ENCODE results near the gene FIP1L1. TPM values are rescaled to one million over a fixed set of nuclear protein-coding genes. Genes with fewer than 3 reads are reported as not detected.

The FIP1L1 gene
- total and polyA plus RNA-seq, 2 donors (not counting 1 experiment from before 2014, with no cell fraction given), result 19.0 to 79.3 TPM

DNA sequence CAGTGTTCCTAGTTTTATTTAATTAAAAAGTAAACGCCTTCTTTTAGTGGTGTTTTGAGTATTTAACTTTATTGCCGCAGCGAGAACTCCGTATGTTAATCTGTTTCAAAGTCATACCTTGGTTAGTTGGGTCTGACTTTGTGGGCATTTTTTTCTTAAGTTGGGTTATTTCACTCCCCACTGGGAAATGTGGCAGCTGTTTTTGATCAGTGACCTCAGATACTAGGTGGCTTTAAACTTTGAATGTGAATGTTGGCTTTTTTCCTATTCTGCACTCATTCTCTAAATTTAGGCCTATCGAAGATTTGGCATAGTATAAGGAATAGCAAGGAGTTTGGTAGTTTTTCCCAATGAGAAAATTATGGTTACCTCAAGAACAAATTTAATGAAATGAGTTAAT, 85.9 kb downstream of the FIP1L1 start:
- Mint-ChIP-seq H3K9me3 (ENCODE audit: insufficient read depth) (peaks cover 3% of the 10 kb centered on the region), H3K27ac (no peak overlapping the region), H3K4me3 (no peak overlapping the region), H3K27me3 (no peaks in the 10 kb centered on the region), H3K4me1 (no peaks in the 10 kb centered on the region)
- DNase-seq, result no peak
- CTCF ChIA-PET, result no interaction called here
- Histone ChIP-seq H3K9ac (ENCODE audit: low read length) (no peak overlapping the region), H3K4me3 (ENCODE audit: control extremely low read depth in 1 of 5, extremely low read depth in 1 of 5, insufficient read depth in 1 of 5, low read depth in 2 of 5, low read length in 4 of 5) (no peak overlapping the region), H2AFZ (ENCODE audit: insufficient read depth, low read depth, low read length, poor library complexity, severe bottlenecking) (no peak overlapping the region), H3K79me2 (ENCODE audit: control insufficient read depth, insufficient read depth, low read length) (no peaks in the 10 kb centered on the region), H4K20me1 (ENCODE audit: control insufficient read depth, insufficient read depth, low read length, poor library complexity, severe bottlenecking) (no peaks in the 10 kb centered on the region), H3K4me1 (ENCODE audit: control insufficient read depth in 2 of 2, insufficient read depth in 2 of 2, low read length in 2 of 2) (no peaks in the 10 kb centered on the region), H3K27ac (ENCODE audit: low read length in 2 of 2) (no peak overlapping the region), H3K4me2 (replicated peaks; ENCODE audit: low read depth, low read length, poor library complexity, severe bottlenecking) (no peak overlapping the region), H3K9me3 (ENCODE audit: control extremely low read depth in 1 of 3, control insufficient read depth in 2 of 3, insufficient read depth in 1 of 3, low read length in 2 of 3) (peaks cover 0 to 11% (median 5%) of the 10 kb centered on the region in 3 donors), H3K27me3 (replicated peaks in 1 of 4; ENCODE audit: control extremely low read depth in 1 of 4, control insufficient read depth in 3 of 4, insufficient read depth in 4 of 4, low read length in 3 of 4) (no peaks in the 10 kb centered on the region), H3K36me3 (replicated peaks in 1 of 2; ENCODE audit: control extremely low read depth in 1 of 2, control insufficient read depth in 1 of 2, extremely low read depth in 1 of 2, insufficient read depth in 2 of 2, low read length in 1 of 2) (peaks cover 2 to 41% of the 10 kb centered on the region in 2 experiments)
- intact Hi-C loops (cut with micrococcal nuclease), result no loop called here
- 90% methylated on average over 3 of the region's 5 CpGs for whole genome bisulfite sequencing (ENCODE audit: insufficient coverage)
- no peak for TF ChIP-seq CTCF (IDR thresholded peaks at IDR 0.05)
- TF ChIP-seq EZH2 (IDR thresholded peaks at IDR 0.05; ENCODE audit: borderline replicate concordance, insufficient read depth, low read depth, low read length, poor library complexity, severe bottlenecking), result no peak
- POLR2A ChIA-PET, result no interaction called here
- ATAC-seq (ENCODE audit: low read depth), result no peak

GRCh38 chr4:53465281-53465680, 87.8 kb downstream of the FIP1L1 start:
- ChIA-PET POLR2A (no interaction called here), CTCF (interaction anchor here (1.0 to 1.1 kb wide), 2 partner anchors 24 to 339 kb away, joined by 3 read pairs; no protein-coding TSS in a partner anchor)
- H3K36me3 ChIP-seq (replicated peaks in 1 of 2; ENCODE audit: control extremely low read depth in 1 of 2, control insufficient read depth in 1 of 2, extremely low read depth in 1 of 2, insufficient read depth in 2 of 2, low read length in 1 of 2), result peaks cover 2 to 22% of the 10 kb centered on the region in 2 experiments
- no peak overlapping the region for H3K4me3 Mint-ChIP-seq
- no peak for TF ChIP-seq CTCF (IDR thresholded peaks at IDR 0.05)
- no peak for TF ChIP-seq EZH2 (IDR thresholded peaks at IDR 0.05; ENCODE audit: borderline replicate concordance, insufficient read depth, low read depth, low read length, poor library complexity, severe bottlenecking)
- ATAC-seq (ENCODE audit: low read depth), result no peak
- H3K27me3 Mint-ChIP-seq, result no peaks in the 10 kb centered on the region
- no peak overlapping the region for H3K4me2 ChIP-seq (replicated peaks; ENCODE audit: low read depth, low read length, poor library complexity, severe bottlenecking)
- WGBS (ENCODE audit: insufficient coverage), result 100% methylated on average over 1 of the region's 2 CpGs
- no peak overlapping the region for H3K27ac Mint-ChIP-seq
- H3K4me3 ChIP-seq (ENCODE audit: control extremely low read depth in 1 of 5, extremely low read depth in 1 of 5, insufficient read depth in 1 of 5, low read depth in 2 of 5, low read length in 4 of 5), result no peak overlapping the region
- no peaks in the 10 kb centered on the region for H4K20me1 ChIP-seq (ENCODE audit: control insufficient read depth, insufficient read depth, low read length, poor library complexity, severe bottlenecking)
- intact Hi-C loops (cut with micrococcal nuclease), result no loop called here
- H3K27me3 ChIP-seq (replicated peaks in 1 of 4; ENCODE audit: control extremely low read depth in 1 of 4, control insufficient read depth in 3 of 4, insufficient read depth in 4 of 4, low read length in 3 of 4), result no peaks in the 10 kb centered on the region
- H3K4me1 Mint-ChIP-seq, result no peaks in the 10 kb centered on the region
- peaks cover 5% of the 10 kb centered on the region for H3K9me3 Mint-ChIP-seq (ENCODE audit: insufficient read depth)
- no peak overlapping the region for H2AFZ ChIP-seq (ENCODE audit: insufficient read depth, low read depth, low read length, poor library complexity, severe bottlenecking)
- no peak overlapping the region for H3K9ac ChIP-seq (ENCODE audit: low read length)
- no peaks in the 10 kb centered on the region for H3K4me1 ChIP-seq (ENCODE audit: control insufficient read depth in 2 of 2, insufficient read depth in 2 of 2, low read length in 2 of 2)
- H3K9me3 ChIP-seq (ENCODE audit: control extremely low read depth in 1 of 3, control insufficient read depth in 2 of 3, insufficient read depth in 1 of 3, low read length in 2 of 3), result peaks cover 0 to 11% (median 5%) of the 10 kb centered on the region in 3 donors
- DNase-seq, result no peak
- H3K27ac ChIP-seq (ENCODE audit: low read length in 2 of 2), result no peak overlapping the region
- no peaks in the 10 kb centered on the region for H3K79me2 ChIP-seq (ENCODE audit: control insufficient read depth, insufficient read depth, low read length)

Measured in B cell (primary cell).